H1 (cell line): ENCODE data around the gene UBE2G2. TPM values are rescaled to one million over a fixed set of nuclear protein-coding genes. Genes with fewer than 3 reads are reported as not detected.

ENCODE experiments used
- ASH2L ChIP-seq: fragments of 200-600, 300-600 bp; sonication (generic); IDR thresholded peaks from one replicate; pipeline ENCODE4 v1.7.1; 2017; ENCODE audit warnings: low read length
- CHD1 ChIP-seq: IDR thresholded peaks from 2 replicates; pipeline ENCODE4 v1.6.1; 2012; ENCODE audit warnings: low read depth, low read length, improper control_type of control experiment
- POLR2A ChIP-seq, 2 experiments: IDR thresholded peaks; 1 replicate in 1 of 2; 2 replicates in 1 of 2; pipeline ENCODE4 v1.6.1; 2011; ENCODE audit warnings: low read depth in 2 of 2, low read length in 2 of 2, mild to moderate bottlenecking in 2 of 2; ENCODE audit errors: control extremely low read depth in 1 of 2
- POU5F1 ChIP-seq: IDR thresholded peaks from 2 replicates; pipeline ENCODE4 v1.6.1; 2011; ENCODE audit warnings: low read depth, mild to moderate bottlenecking, low read length, moderate library complexity
- RXRA ChIP-seq: IDR thresholded peaks from 2 replicates; pipeline ENCODE4 v1.6.1; 2011; ENCODE audit warnings: low read depth, mild to moderate bottlenecking, low read length, moderate library complexity; ENCODE audit not compliant: insufficient read depth
- SIRT6 ChIP-seq: IDR thresholded peaks from one replicate; pipeline ENCODE4 v1.7.1; 2012; ENCODE audit warnings: low read length, inconsistent platforms
- SP4 ChIP-seq: IDR thresholded peaks from 2 replicates; pipeline ENCODE4 v1.6.1; 2012; ENCODE audit warnings: low read length, inconsistent platforms
- polyA plus RNA-seq, 7 experiments: library from polyadenylated mRNA; depleted of rRNA in 3 of 7; stranded (reverse) in 5 of 7; unstranded in 2 of 7; fragments of >200 nt in 5 of 7; fragments of 200-250 nt in 2 of 7; gene quantifications; 1 replicate in 5 of 7; 2 replicates in 1 of 7; 4 replicates in 1 of 7; pipeline versions ENCODE4 v1.2.1 to v1.2.3, GENCODE V29; 2011 to 2013; ENCODE audit warnings: missing spikeins in 2 of 7, mixed read lengths in 2 of 7
- total RNA-seq: library from RNA; stranded (reverse); fragmentation: NEBNext Ultra II Directional; extraction: Animal tissue kit (Norgen Biotek cat#: 25700); gene quantifications from 2 replicates; pipeline ENCODE4 v1.2.1, GENCODE V29; 2021
- TF ChIP-seq, protein P1 (sequence below): IDR thresholded peaks from 2 replicates; pipeline ENCODE4 v1.6.1; 2012; ENCODE audit warnings: low read length, inconsistent platforms

Gene UBE2G2
- total and polyA plus RNA-seq, 2 of the 8 experiments (the other 6 are each of a cell fraction or from before 2014, with no cell fraction given): 96.3 to 101 TPM

- TF ChIP-seq ASH2L (no peak), SP4 (no peak), SIRT6 (no peak), RXRA (no peak), CHD1 (no peak), POLR2A (IDR thresholded peaks at IDR 0.05; ENCODE audit: control extremely low read depth in 1 of 2, low read depth in 2 of 2, low read length in 2 of 2) (no peak), POU5F1 (no peak)
- TF ChIP-seq, protein P1, sequence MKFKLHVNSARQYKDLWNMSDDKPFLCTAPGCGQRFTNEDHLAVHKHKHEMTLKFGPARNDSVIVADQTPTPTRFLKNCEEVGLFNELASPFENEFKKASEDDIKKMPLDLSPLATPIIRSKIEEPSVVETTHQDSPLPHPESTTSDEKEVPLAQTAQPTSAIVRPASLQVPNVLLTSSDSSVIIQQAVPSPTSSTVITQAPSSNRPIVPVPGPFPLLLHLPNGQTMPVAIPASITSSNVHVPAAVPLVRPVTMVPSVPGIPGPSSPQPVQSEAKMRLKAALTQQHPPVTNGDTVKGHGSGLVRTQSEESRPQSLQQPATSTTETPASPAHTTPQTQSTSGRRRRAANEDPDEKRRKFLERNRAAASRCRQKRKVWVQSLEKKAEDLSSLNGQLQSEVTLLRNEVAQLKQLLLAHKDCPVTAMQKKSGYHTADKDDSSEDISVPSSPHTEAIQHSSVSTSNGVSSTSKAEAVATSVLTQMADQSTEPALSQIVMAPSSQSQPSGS: no peak
- TF ChIP-seq, all 59 proteins: peak for 0
Measured at GRCh38 chr21:44763451-44764318, 37.9 kb downstream of the UBE2G2 start (continued).
